ENCODE results near the gene CACUL1.
"Not testable (repeated sequence)": the region's sequence is repeated elsewhere in the genome, so short reads cannot be mapped to it uniquely, and the experiment has no call there.

CACUL1 gene

GRCh38 chr10:118672766-118673715, 81.7 kb downstream of the CACUL1 start:
- DNase-seq = no peak
- H2BK5ac ChIP-seq (ENCODE audit: low read depth, low read length, poor library complexity) = no peak overlapping the region
- WGBS (ENCODE audit: extremely low coverage, insufficient coverage, insufficient read length) = no CpG with 5 or more reads among the region's 11 CpGs
- no peak overlapping the region for H3K18ac ChIP-seq (ENCODE audit: low read length)
- H4K8ac ChIP-seq (ENCODE audit: low read depth, low read length) = no peak overlapping the region
- no peak overlapping the region for H4K91ac ChIP-seq (ENCODE audit: low read depth, low read length)
- H3K4me2 ChIP-seq (ENCODE audit: low read length) = no peak overlapping the region
- peaks cover 1% of the 10 kb centered on the region for H3K79me2 ChIP-seq (ENCODE audit: control insufficient read depth, insufficient read depth, low read length, poor library complexity)
- H3K4me1 ChIP-seq (ENCODE audit: control insufficient read depth in 1 of 2, insufficient read depth in 2 of 2, low read length in 2 of 2) = no peaks in the 10 kb centered on the region
- H2AFZ ChIP-seq (ENCODE audit: insufficient read depth, low read length, poor library complexity) = no peak overlapping the region
- no peak overlapping the region for H2BK12ac ChIP-seq (ENCODE audit: low read length)
- H3K27me3 ChIP-seq (ENCODE audit: insufficient read depth, low read length) = no peaks in the 10 kb centered on the region
- peaks cover 8 to 21% of the 10 kb centered on the region in 2 experiments for H3K36me3 ChIP-seq (ENCODE audit: control insufficient read depth in 1 of 2, insufficient read depth in 2 of 2, low read length in 2 of 2)
- H3K27ac ChIP-seq (ENCODE audit: low read depth, low read length) = no peak overlapping the region
- no peak overlapping the region for H3K23ac ChIP-seq (ENCODE audit: low read length)
- H2AK5ac ChIP-seq (ENCODE audit: low read length) = no peak overlapping the region
- no peak overlapping the region for H3K14ac ChIP-seq (ENCODE audit: low read length)
- H3K9me3 ChIP-seq (ENCODE audit: insufficient read depth, low read depth, low read length) = no peaks in the 10 kb centered on the region
- no peak overlapping the region for H4K12ac ChIP-seq (ENCODE audit: low read depth, low read length)
- no peak overlapping the region for H3K4ac ChIP-seq (ENCODE audit: low read depth, low read length)
- no peak overlapping the region for H3K9ac ChIP-seq (ENCODE audit: low read length)
- no peak overlapping the region for H2BK120ac ChIP-seq (ENCODE audit: insufficient read depth, low read length, poor library complexity)
- H3K79me1 ChIP-seq (ENCODE audit: low read length) = no peaks in the 10 kb centered on the region
- H3K4me3 ChIP-seq (ENCODE audit: low read depth, low read length) = no peak overlapping the region

GRCh38 chr10:118672153-118672552, 82.6 kb downstream of the CACUL1 start:
- no peak overlapping the region for H2BK5ac ChIP-seq (ENCODE audit: low read depth, low read length, poor library complexity)
- H2BK120ac ChIP-seq (ENCODE audit: insufficient read depth, low read length, poor library complexity) = no peak overlapping the region
- no peaks in the 10 kb centered on the region for H3K9me3 ChIP-seq (ENCODE audit: insufficient read depth, low read depth, low read length)
- H2BK12ac ChIP-seq (ENCODE audit: low read length) = no peak overlapping the region
- WGBS (ENCODE audit: extremely low coverage, insufficient coverage, insufficient read length) = no CpG with 5 or more reads among the region's 6 CpGs
- H3K79me2 ChIP-seq (ENCODE audit: control insufficient read depth, insufficient read depth, low read length, poor library complexity) = peaks cover 1% of the 10 kb centered on the region
- H3K4me2 ChIP-seq (ENCODE audit: low read length) = no peak overlapping the region
- H3K4me3 ChIP-seq (ENCODE audit: low read depth, low read length) = no peak overlapping the region
- no peak overlapping the region for H4K12ac ChIP-seq (ENCODE audit: low read depth, low read length)
- no peak overlapping the region for H4K91ac ChIP-seq (ENCODE audit: low read depth, low read length)
- H3K4me1 ChIP-seq (ENCODE audit: control insufficient read depth in 1 of 2, insufficient read depth in 2 of 2, low read length in 2 of 2) = no peaks in the 10 kb centered on the region
- H4K8ac ChIP-seq (ENCODE audit: low read depth, low read length) = no peak overlapping the region
- H2AK5ac ChIP-seq (ENCODE audit: low read length) = no peak overlapping the region
- no peaks in the 10 kb centered on the region for H3K79me1 ChIP-seq (ENCODE audit: low read length)
- H3K36me3 ChIP-seq (ENCODE audit: control insufficient read depth in 1 of 2, insufficient read depth in 2 of 2, low read length in 2 of 2) = peaks cover 8 to 21% of the 10 kb centered on the region in 2 experiments
- no peak overlapping the region for H3K4ac ChIP-seq (ENCODE audit: low read depth, low read length)
- H3K27ac ChIP-seq (ENCODE audit: low read depth, low read length) = no peak overlapping the region
- H3K23ac ChIP-seq (ENCODE audit: low read length) = no peak overlapping the region
- H3K18ac ChIP-seq (ENCODE audit: low read length) = no peak overlapping the region
- no peak overlapping the region for H2AFZ ChIP-seq (ENCODE audit: insufficient read depth, low read length, poor library complexity)
- no peaks in the 10 kb centered on the region for H3K27me3 ChIP-seq (ENCODE audit: insufficient read depth, low read length)
- no peak for DNase-seq
- H3K14ac ChIP-seq (ENCODE audit: low read length) = no peak overlapping the region
- H3K9ac ChIP-seq (ENCODE audit: low read length) = no peak overlapping the region

GRCh38 chr10:118671221-118671620, 83.5 kb downstream of the CACUL1 start:
- not testable (repeated sequence) for H2AFZ ChIP-seq (ENCODE audit: insufficient read depth, low read length, poor library complexity); H2BK12ac ChIP-seq (ENCODE audit: low read length); H3K27ac ChIP-seq (ENCODE audit: low read depth, low read length); H2BK120ac ChIP-seq (ENCODE audit: insufficient read depth, low read length, poor library complexity); H4K8ac ChIP-seq (ENCODE audit: low read depth, low read length); H3K18ac ChIP-seq (ENCODE audit: low read length); H3K79me1 ChIP-seq (ENCODE audit: low read length); H3K9ac ChIP-seq (ENCODE audit: low read length); H3K9me3 ChIP-seq (ENCODE audit: insufficient read depth, low read depth, low read length); H3K4ac ChIP-seq (ENCODE audit: low read depth, low read length); H3K4me2 ChIP-seq (ENCODE audit: low read length); H3K27me3 ChIP-seq (ENCODE audit: insufficient read depth, low read length); H3K4me1 ChIP-seq (ENCODE audit: control insufficient read depth in 1 of 2, insufficient read depth in 2 of 2, low read length in 2 of 2); H3K4me3 ChIP-seq (ENCODE audit: low read depth, low read length); H4K91ac ChIP-seq (ENCODE audit: low read depth, low read length); H3K79me2 ChIP-seq (ENCODE audit: control insufficient read depth, insufficient read depth, low read length, poor library complexity); H3K14ac ChIP-seq (ENCODE audit: low read length); H4K12ac ChIP-seq (ENCODE audit: low read depth, low read length); H2BK5ac ChIP-seq (ENCODE audit: low read depth, low read length, poor library complexity); H3K23ac ChIP-seq (ENCODE audit: low read length); H2AK5ac ChIP-seq (ENCODE audit: low read length); DNase-seq
- WGBS (ENCODE audit: extremely low coverage, insufficient coverage, insufficient read length) = no CpG with 5 or more reads among the region's 3 CpGs
- peaks cover 8 to 21% of the 10 kb centered on the region in 2 experiments for H3K36me3 ChIP-seq (ENCODE audit: control insufficient read depth in 1 of 2, insufficient read depth in 2 of 2, low read length in 2 of 2)

- H3K14ac ChIP-seq (ENCODE audit: low read length) = no peak overlapping the region
- H3K79me2 ChIP-seq (ENCODE audit: control insufficient read depth, insufficient read depth, low read length, poor library complexity) = peaks cover 1% of the 10 kb centered on the region
- no peak overlapping the region for H2AFZ ChIP-seq (ENCODE audit: insufficient read depth, low read length, poor library complexity)
- H4K8ac ChIP-seq (ENCODE audit: low read depth, low read length) = no peak overlapping the region
- H3K18ac ChIP-seq (ENCODE audit: low read length) = no peak overlapping the region
- H4K12ac ChIP-seq (ENCODE audit: low read depth, low read length) = no peak overlapping the region
- H3K27ac ChIP-seq (ENCODE audit: low read depth, low read length) = no peak overlapping the region
- H2BK120ac ChIP-seq (ENCODE audit: insufficient read depth, low read length, poor library complexity) = no peak overlapping the region
- DNase-seq = no peak
- H3K4ac ChIP-seq (ENCODE audit: low read depth, low read length) = no peak overlapping the region
- H3K4me2 ChIP-seq (ENCODE audit: low read length) = no peak overlapping the region
- no peaks in the 10 kb centered on the region for H3K9me3 ChIP-seq (ENCODE audit: insufficient read depth, low read depth, low read length)
- peaks cover 8 to 21% of the 10 kb centered on the region in 2 experiments for H3K36me3 ChIP-seq (ENCODE audit: control insufficient read depth in 1 of 2, insufficient read depth in 2 of 2, low read length in 2 of 2)
- H3K4me3 ChIP-seq (ENCODE audit: low read depth, low read length) = no peak overlapping the region
- no peaks in the 10 kb centered on the region for H3K27me3 ChIP-seq (ENCODE audit: insufficient read depth, low read length)
- no peaks in the 10 kb centered on the region for H3K79me1 ChIP-seq (ENCODE audit: low read length)
- no peak overlapping the region for H4K91ac ChIP-seq (ENCODE audit: low read depth, low read length)
- no peaks in the 10 kb centered on the region for H3K4me1 ChIP-seq (ENCODE audit: control insufficient read depth in 1 of 2, insufficient read depth in 2 of 2, low read length in 2 of 2)
- no peak overlapping the region for H2AK5ac ChIP-seq (ENCODE audit: low read length)
- H3K23ac ChIP-seq (ENCODE audit: low read length) = no peak overlapping the region
- no peak overlapping the region for H2BK5ac ChIP-seq (ENCODE audit: low read depth, low read length, poor library complexity)
- WGBS (ENCODE audit: extremely low coverage, insufficient coverage, insufficient read length) = no CpG with 5 or more reads among the region's 11 CpGs
- no peak overlapping the region for H3K9ac ChIP-seq (ENCODE audit: low read length)
- H2BK12ac ChIP-seq (ENCODE audit: low read length) = no peak overlapping the region
Measured at GRCh38 chr10:118670472-118671124, 84.2 kb downstream of the CACUL1 start.

Data from trophoblast cell (in vitro differentiated cells and primary cell).